HUES6 (cell line): ENCODE measurements around the gene MICAL2.

ENCODE experiments used
- H3K27ac ChIP-seq: 2 replicates; pipeline ENCODE4 v1.7.0; 2013; ENCODE audit warnings: low read depth, mild to moderate bottlenecking, low read length, inconsistent platforms
- H3K27me3 ChIP-seq: 2 replicates; pipeline ENCODE4 v1.6.1; 2013; ENCODE audit warnings: low read length; ENCODE audit not compliant: control insufficient read depth, insufficient read depth
- H3K36me3 ChIP-seq: 2 replicates; pipeline ENCODE4 v1.6.1; 2013; ENCODE audit warnings: low read length; ENCODE audit not compliant: control insufficient read depth, insufficient read depth
- H3K4me1 ChIP-seq: 2 replicates; pipeline ENCODE4 v1.6.1; 2013; ENCODE audit warnings: low read length; ENCODE audit not compliant: control insufficient read depth, insufficient read depth
- H3K4me3 ChIP-seq: 2 replicates; pipeline ENCODE4 v1.5.1; 2013; ENCODE audit warnings: low read depth, low read length
- H3K9ac ChIP-seq: one replicate; pipeline ENCODE4 v1.6.1; 2013; ENCODE audit warnings: mild to moderate bottlenecking, low read length
- H3K9me3 ChIP-seq: 2 replicates; pipeline ENCODE4 v1.6.1; 2013; ENCODE audit warnings: low read depth, low read length; ENCODE audit not compliant: control insufficient read depth, insufficient read depth

The MICAL2 gene

GRCh38 chr11:12167061-12168000 is 56.9 kb downstream of the MICAL2 start:
- no peaks in the 10 kb centered on the region for H3K9me3 ChIP-seq
- H3K4me1 ChIP-seq, result peaks cover 25% of the 10 kb centered on the region; the same call in 1 of the 2 replicates
- H3K36me3 ChIP-seq, result no peaks in the 10 kb centered on the region
- H3K4me3 ChIP-seq, result no peak overlapping the region
- H3K9ac ChIP-seq, result no peak overlapping the region
- no peak overlapping the region; the same call in 1 of the 2 replicates for H3K27ac ChIP-seq
- H3K27me3 ChIP-seq, result no peaks in the 10 kb centered on the region

- H3K9me3 ChIP-seq, result no peaks in the 10 kb centered on the region
- H3K27ac ChIP-seq, result no peak overlapping the region
- H3K9ac ChIP-seq, result no peak overlapping the region
- H3K36me3 ChIP-seq, result no peaks in the 10 kb centered on the region
- no peak overlapping the region for H3K4me3 ChIP-seq
- peaks cover 26% of the 10 kb centered on the region; the same call in 1 of the 2 replicates for H3K4me1 ChIP-seq
- no peaks in the 10 kb centered on the region for H3K27me3 ChIP-seq
These were observed 57.7 kb downstream of the MICAL2 start for GRCh38 chr11:12168114-12168513.

- Histone ChIP-seq H3K9ac (no peak overlapping the region), H3K27ac (no peak overlapping the region), H3K27me3 (no peaks in the 10 kb centered on the region), H3K36me3 (no peaks in the 10 kb centered on the region), H3K4me1 (peaks cover 13% of the 10 kb centered on the region; the same call in 1 of the 2 replicates), H3K9me3 (no peaks in the 10 kb centered on the region), H3K4me3 (no peak overlapping the region)
These were observed 59.4 kb downstream of the MICAL2 start for GRCh38 chr11:12169822-12170221.

- Histone ChIP-seq H3K9ac (no peak overlapping the region), H3K4me3 (no peak overlapping the region), H3K27ac (no peak overlapping the region), H3K36me3 (no peaks in the 10 kb centered on the region), H3K9me3 (no peaks in the 10 kb centered on the region), H3K27me3 (no peaks in the 10 kb centered on the region), H3K4me1 (peaks cover 13% of the 10 kb centered on the region; the same call in 1 of the 2 replicates)
These were observed 60.1 kb downstream of the MICAL2 start for GRCh38 chr11:12170501-12170900.

- no peaks in the 10 kb centered on the region for H3K27me3 ChIP-seq
- no peak overlapping the region for H3K27ac ChIP-seq
- H3K4me1 ChIP-seq, result peaks cover 18% of the 10 kb centered on the region; the same call in 1 of the 2 replicates
- H3K4me3 ChIP-seq, result no peak overlapping the region
- no peaks in the 10 kb centered on the region for H3K36me3 ChIP-seq
- H3K9me3 ChIP-seq, result no peaks in the 10 kb centered on the region
- H3K9ac ChIP-seq, result no peak overlapping the region
These were observed 60.6 kb downstream of the MICAL2 start for GRCh38 chr11:12170984-12171383.

GRCh38 chr11:12171921-12172320 is 61.5 kb downstream of the MICAL2 start:
- no peak overlapping the region for H3K9ac ChIP-seq
- no peak overlapping the region for H3K4me3 ChIP-seq
- H3K9me3 ChIP-seq, result no peaks in the 10 kb centered on the region
- H3K27ac ChIP-seq, result no peak overlapping the region
- H3K27me3 ChIP-seq, result no peaks in the 10 kb centered on the region
- peaks cover 17% of the 10 kb centered on the region; the same call in 1 of the 2 replicates for H3K4me1 ChIP-seq
- H3K36me3 ChIP-seq, result no peaks in the 10 kb centered on the region

- no peak overlapping the region for H3K9ac ChIP-seq
- H3K4me3 ChIP-seq, result no peak overlapping the region
- H3K4me1 ChIP-seq, result peaks cover 10% of the 10 kb centered on the region; the same call in 1 of the 2 replicates
- H3K27me3 ChIP-seq, result no peaks in the 10 kb centered on the region
- no peak overlapping the region for H3K27ac ChIP-seq
- H3K9me3 ChIP-seq, result no peaks in the 10 kb centered on the region
- no peaks in the 10 kb centered on the region for H3K36me3 ChIP-seq
These were observed 62.2 kb downstream of the MICAL2 start for GRCh38 chr11:12172493-12173013.

- Histone ChIP-seq H3K9me3 (no peaks in the 10 kb centered on the region), H3K4me1 (peaks cover 10% of the 10 kb centered on the region; the same call in 1 of the 2 replicates), H3K36me3 (no peaks in the 10 kb centered on the region), H3K9ac (no peak overlapping the region), H3K27me3 (no peaks in the 10 kb centered on the region), H3K27ac (no peak overlapping the region), H3K4me3 (no peak overlapping the region)
These were observed 62.7 kb downstream of the MICAL2 start for GRCh38 chr11:12173111-12173510.

- Histone ChIP-seq H3K27ac (no peak overlapping the region), H3K36me3 (no peaks in the 10 kb centered on the region), H3K9ac (no peak overlapping the region), H3K9me3 (no peaks in the 10 kb centered on the region), H3K4me1 (peaks cover 14% of the 10 kb centered on the region; the same call in 1 of the 2 replicates), H3K27me3 (no peaks in the 10 kb centered on the region), H3K4me3 (no peak overlapping the region)
These were observed 63.7 kb downstream of the MICAL2 start for GRCh38 chr11:12174128-12174476.

- Histone ChIP-seq H3K4me1 (peaks cover 15% of the 10 kb centered on the region; the same call in 1 of the 2 replicates), H3K36me3 (no peaks in the 10 kb centered on the region), H3K27me3 (no peaks in the 10 kb centered on the region), H3K9me3 (no peaks in the 10 kb centered on the region), H3K27ac (no peak overlapping the region), H3K4me3 (no peak overlapping the region), H3K9ac (no peak overlapping the region)
These were observed 64.2 kb downstream of the MICAL2 start for GRCh38 chr11:12174477-12175143.
